Neural cell (in vitro differentiated cells): ENCODE measurements around the gene ST6GALNAC4. TPM values are rescaled to one million over a fixed set of nuclear protein-coding genes. Genes with fewer than 3 reads are reported as not detected.

Experiments
- H2AFZ ChIP-seq: fragments of 200-600, 300-800 bp; sonication (generic), shearing (Covaris generic); 2 replicates; pipeline ENCODE4 v1.6.0; 2014; ENCODE audit warnings: low read depth, mild to moderate bottlenecking, antibody characterized with exemption, low read length, moderate library complexity
- H3F3A ChIP-seq: fragments of 200-600 bp; shearing (Covaris generic); 2 replicates; pipeline ENCODE4 v1.6.1; 2016; ENCODE audit warnings: mild to moderate bottlenecking, moderate library complexity, mixed read lengths, antibody characterized with exemption, low read length; ENCODE audit not compliant: insufficient read depth, poor library complexity, severe bottlenecking
- H3K27ac ChIP-seq: fragments of 200-600, 300-800 bp; sonication (generic), shearing (Covaris generic); 2 replicates; pipeline ENCODE4 v1.5.1; 2014; ENCODE audit warnings: mild to moderate bottlenecking, low read length, moderate library complexity
- H3K27me3 ChIP-seq: fragments of 300-800, 200-600 bp; sonication (generic), shearing (Covaris generic); 2 replicates; pipeline ENCODE4 v1.6.0; 2014; ENCODE audit warnings: mild to moderate bottlenecking, low read depth, low read length, moderate library complexity; ENCODE audit not compliant: insufficient read depth
- H3K36me3 ChIP-seq: fragments of 300-800, 200-600 bp; sonication (generic), shearing (Covaris generic); 2 replicates; pipeline ENCODE4 v1.5.1; 2014; ENCODE audit warnings: mild to moderate bottlenecking, antibody characterized with exemption, low read length, moderate library complexity; ENCODE audit not compliant: insufficient read depth
- H3K4me2 ChIP-seq: fragments of 300-800, 200-600 bp; sonication (generic), shearing (Covaris generic); 2 replicates; pipeline ENCODE4 v1.6.0; 2014; ENCODE audit warnings: mild to moderate bottlenecking, low read length
- H3K4me3 ChIP-seq: fragments of 300-800, 200-600 bp; sonication (generic), shearing (Covaris generic); 2 replicates; pipeline ENCODE4 v1.5.1; 2014; ENCODE audit warnings: mild to moderate bottlenecking, low read length, moderate library complexity
- H3K79me2 ChIP-seq: fragments of 200-600 bp; shearing (Covaris generic); replicated peaks from 2 replicates; pipeline ENCODE4 v1.6.0; 2014; ENCODE audit warnings: mild to moderate bottlenecking, low read length, moderate library complexity; ENCODE audit not compliant: insufficient read depth
- H3K9ac ChIP-seq: fragments of 300-800, 200-600 bp; sonication (generic), shearing (Covaris generic); 2 replicates; pipeline ENCODE4 v1.6.1; 2016; ENCODE audit warnings: mild to moderate bottlenecking, low read length, mixed read lengths
- H3K9me2 ChIP-seq: fragments of 200-600 bp; shearing (Covaris generic); 2 replicates; pipeline ENCODE4 v1.6.1; 2016; ENCODE audit warnings: mild to moderate bottlenecking, low read length, mixed read lengths; ENCODE audit not compliant: insufficient read depth
- H3K9me3 ChIP-seq: fragments of 200-600, 300-800 bp; sonication (generic), shearing (Covaris generic); 2 replicates; pipeline ENCODE4 v1.6.1; 2016; ENCODE audit warnings: mild to moderate bottlenecking, mixed run types, low read length, moderate library complexity, mixed read lengths
- H4K20me1 ChIP-seq: fragments of 200-600 bp; shearing (Covaris generic); 2 replicates; pipeline ENCODE4 v1.6.1; 2016; ENCODE audit warnings: mild to moderate bottlenecking, mixed run types; ENCODE audit not compliant: insufficient read depth
- CTCF ChIP-seq: fragments of 450-650 bp; IDR thresholded peaks from 2 replicates; pipeline ENCODE4 v1.5.1; 2014; ENCODE audit warnings: antibody characterized with exemption, mild to moderate bottlenecking, moderate library complexity; ENCODE audit not compliant: poor library complexity, severe bottlenecking
- EP300 ChIP-seq: fragments of 450-650 bp; conservative IDR thresholded peaks from 2 replicates; pipeline ENCODE4 v1.6.1; 2014; ENCODE audit warnings: antibody characterized with exemption, mild to moderate bottlenecking, moderate library complexity; ENCODE audit not compliant: poor library complexity, severe bottlenecking
- EZH2 ChIP-seq: fragments of 200-600, 300-800 bp; shearing (Covaris generic), sonication (generic); IDR thresholded peaks from 2 replicates; pipeline ENCODE4 v1.6.1; 2014; ENCODE audit warnings: antibody characterized with exemption, low read length, borderline replicate concordance, mild to moderate bottlenecking; ENCODE audit not compliant: insufficient read depth, poor library complexity, severe bottlenecking
- MXI1 ChIP-seq: fragments of 450-650 bp; conservative IDR thresholded peaks from 2 replicates; pipeline ENCODE4 v1.6.1; 2014; ENCODE audit warnings: antibody characterized with exemption, mild to moderate bottlenecking; ENCODE audit not compliant: poor library complexity, severe bottlenecking
- POLR2AphosphoS5 ChIP-seq: IDR thresholded peaks from 2 replicates; pipeline ENCODE4 v1.6.1; 2012
- RAD21 ChIP-seq: fragments of 450-650 bp; conservative IDR thresholded peaks from 2 replicates; pipeline ENCODE4 v1.6.1; 2014; ENCODE audit warnings: antibody characterized with exemption, mild to moderate bottlenecking, moderate library complexity
- REST ChIP-seq: IDR thresholded peaks from 2 replicates; pipeline ENCODE4 v1.6.1; 2012; ENCODE audit warnings: borderline replicate concordance
- SMC3 ChIP-seq: fragments of 450-650 bp; conservative IDR thresholded peaks from 2 replicates; pipeline ENCODE4 v1.6.1; 2014; ENCODE audit warnings: antibody characterized with exemption, mild to moderate bottlenecking, moderate library complexity; ENCODE audit not compliant: poor library complexity
- TAF1 ChIP-seq: IDR thresholded peaks from 2 replicates; pipeline ENCODE4 v1.6.1; 2012; ENCODE audit warnings: low read depth
- polyA plus RNA-seq: library from polyadenylated mRNA; depleted of rRNA; stranded (reverse); fragments of >200 nt; gene quantifications from 2 replicates; pipeline ENCODE4 v1.2.3, GENCODE V29; 2014

The ST6GALNAC4 gene
- polyA plus RNA-seq, 1 donor from 2014 or later = 5.9 TPM

- H3F3A ChIP-seq = no peaks in the 10 kb centered on the region
- peaks cover 50% of the 10 kb centered on the region for H3K27me3 ChIP-seq
- H3K9ac ChIP-seq = no peak overlapping the region
- no peak overlapping the region for H3K27ac ChIP-seq
- H3K36me3 ChIP-seq = no peaks in the 10 kb centered on the region
- no peak for TF ChIP-seq TAF1
- no peak for TF ChIP-seq SMC3
- TF ChIP-seq EZH2 = no peak
- TF ChIP-seq MXI1 = no peak
- TF ChIP-seq RAD21 = no peak
- no peak for TF ChIP-seq EP300
- TF ChIP-seq POLR2AphosphoS5 = no peak
- TF ChIP-seq CTCF = no peak
- no peak for TF ChIP-seq REST
- no peaks in the 10 kb centered on the region for H3K79me2 ChIP-seq
- no peak overlapping the region for H2AFZ ChIP-seq
- H3K9me2 ChIP-seq = no peaks in the 10 kb centered on the region
- no peak overlapping the region for H3K4me2 ChIP-seq
- H4K20me1 ChIP-seq = no peaks in the 10 kb centered on the region
- peak overlapping the region; percentile 46 for H3K4me3 ChIP-seq
- H3K9me3 ChIP-seq = no peaks in the 10 kb centered on the region
Measured at GRCh38 chr9:127926906-127927200, 10.0 kb upstream of the ST6GALNAC4 start.

GRCh38 chr9:127925959-127926905 is 9.4 kb upstream of the ST6GALNAC4 start:
- Histone ChIP-seq H3K9me2 (no peaks in the 10 kb centered on the region), H3K4me2 (no peak overlapping the region), H3K27ac (no peak overlapping the region), H3F3A (no peaks in the 10 kb centered on the region), H3K4me3 (no peak overlapping the region), H3K27me3 (peaks cover 50% of the 10 kb centered on the region), H2AFZ (no peak overlapping the region), H3K36me3 (no peaks in the 10 kb centered on the region), H4K20me1 (no peaks in the 10 kb centered on the region), H3K79me2 (no peaks in the 10 kb centered on the region), H3K9ac (no peak overlapping the region), H3K9me3 (no peaks in the 10 kb centered on the region)
- TF ChIP-seq EZH2 (no peak), MXI1 (no peak), CTCF (no peak), TAF1 (no peak), EP300 (no peak), REST (no peak), POLR2AphosphoS5 (no peak)
